Measurements from ENCODE around the gene ABCA4.
A peak's percentile ranks its signal among the peaks of the same experiment; 100 is the strongest.

The ABCA4 gene

DNA sequence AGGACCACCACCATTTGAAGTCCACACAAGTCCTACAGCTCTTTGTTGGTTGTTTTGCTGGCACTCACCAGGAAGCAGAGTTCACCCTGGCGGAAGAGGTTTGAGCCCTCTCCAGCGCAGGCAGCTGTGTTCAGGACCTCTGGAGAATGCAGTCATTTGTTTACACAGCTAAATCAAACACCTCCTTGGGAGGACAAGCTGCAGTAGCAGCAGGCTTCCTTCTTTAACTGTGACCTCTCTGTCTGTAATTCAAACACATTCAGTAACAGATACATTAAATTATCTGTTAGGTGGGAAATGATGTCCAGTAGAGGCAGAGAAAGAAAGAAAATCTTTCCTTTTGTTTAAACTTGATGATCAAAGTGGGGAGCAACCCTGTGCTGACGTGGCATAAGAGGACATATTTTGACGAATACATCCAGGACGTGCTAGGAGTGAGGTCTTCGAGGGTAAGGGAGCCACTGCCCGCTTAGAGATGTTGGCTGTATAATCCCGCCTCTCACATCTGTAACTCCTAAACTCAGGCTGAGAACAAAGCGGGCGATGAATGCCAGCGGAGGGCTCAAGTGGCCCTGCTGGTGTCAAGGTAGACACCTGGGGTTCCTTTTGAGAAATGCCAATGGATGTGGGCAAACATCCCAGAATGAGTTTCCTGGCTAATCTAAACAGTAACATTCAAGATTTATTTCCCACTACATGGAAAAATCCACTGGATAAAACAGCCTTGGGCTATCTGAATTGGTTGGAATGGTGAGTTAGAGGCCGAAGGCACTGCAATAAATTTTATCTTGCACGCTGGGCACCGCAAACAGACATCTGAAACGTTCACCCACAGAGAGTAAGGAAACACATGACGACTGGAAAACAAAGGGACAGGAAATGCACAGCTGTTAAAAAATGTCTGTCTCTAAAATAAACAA lies 51.7 kb downstream of the ABCA4 start (continued):
- TF ChIP-seq, protein P1, sequence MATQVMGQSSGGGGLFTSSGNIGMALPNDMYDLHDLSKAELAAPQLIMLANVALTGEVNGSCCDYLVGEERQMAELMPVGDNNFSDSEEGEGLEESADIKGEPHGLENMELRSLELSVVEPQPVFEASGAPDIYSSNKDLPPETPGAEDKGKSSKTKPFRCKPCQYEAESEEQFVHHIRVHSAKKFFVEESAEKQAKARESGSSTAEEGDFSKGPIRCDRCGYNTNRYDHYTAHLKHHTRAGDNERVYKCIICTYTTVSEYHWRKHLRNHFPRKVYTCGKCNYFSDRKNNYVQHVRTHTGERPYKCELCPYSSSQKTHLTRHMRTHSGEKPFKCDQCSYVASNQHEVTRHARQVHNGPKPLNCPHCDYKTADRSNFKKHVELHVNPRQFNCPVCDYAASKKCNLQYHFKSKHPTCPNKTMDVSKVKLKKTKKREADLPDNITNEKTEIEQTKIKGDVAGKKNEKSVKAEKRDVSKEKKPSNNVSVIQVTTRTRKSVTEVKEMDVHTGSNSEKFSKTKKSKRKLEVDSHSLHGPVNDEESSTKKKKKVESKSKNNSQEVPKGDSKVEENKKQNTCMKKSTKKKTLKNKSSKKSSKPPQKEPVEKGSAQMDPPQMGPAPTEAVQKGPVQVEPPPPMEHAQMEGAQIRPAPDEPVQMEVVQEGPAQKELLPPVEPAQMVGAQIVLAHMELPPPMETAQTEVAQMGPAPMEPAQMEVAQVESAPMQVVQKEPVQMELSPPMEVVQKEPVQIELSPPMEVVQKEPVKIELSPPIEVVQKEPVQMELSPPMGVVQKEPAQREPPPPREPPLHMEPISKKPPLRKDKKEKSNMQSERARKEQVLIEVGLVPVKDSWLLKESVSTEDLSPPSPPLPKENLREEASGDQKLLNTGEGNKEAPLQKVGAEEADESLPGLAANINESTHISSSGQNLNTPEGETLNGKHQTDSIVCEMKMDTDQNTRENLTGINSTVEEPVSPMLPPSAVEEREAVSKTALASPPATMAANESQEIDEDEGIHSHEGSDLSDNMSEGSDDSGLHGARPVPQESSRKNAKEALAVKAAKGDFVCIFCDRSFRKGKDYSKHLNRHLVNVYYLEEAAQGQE (tag by site-specific recombination; IDR thresholded peaks at IDR 0.05): peak; percentile 67
- no peak; the same call in 1 of the 2 replicates for TF ChIP-seq GFI1B (tag by site-specific recombination; IDR thresholded peaks at IDR 0.05)
- TF ChIP-seq WT1 (tag by site-specific recombination; IDR thresholded peaks at IDR 0.05): peak; percentile 66
- TF ChIP-seq ZBTB20 (tag by site-specific recombination; IDR thresholded peaks at IDR 0.05): peak; percentile 40; the same call in 1 of the 2 replicates
- TF ChIP-seq, protein P2, sequence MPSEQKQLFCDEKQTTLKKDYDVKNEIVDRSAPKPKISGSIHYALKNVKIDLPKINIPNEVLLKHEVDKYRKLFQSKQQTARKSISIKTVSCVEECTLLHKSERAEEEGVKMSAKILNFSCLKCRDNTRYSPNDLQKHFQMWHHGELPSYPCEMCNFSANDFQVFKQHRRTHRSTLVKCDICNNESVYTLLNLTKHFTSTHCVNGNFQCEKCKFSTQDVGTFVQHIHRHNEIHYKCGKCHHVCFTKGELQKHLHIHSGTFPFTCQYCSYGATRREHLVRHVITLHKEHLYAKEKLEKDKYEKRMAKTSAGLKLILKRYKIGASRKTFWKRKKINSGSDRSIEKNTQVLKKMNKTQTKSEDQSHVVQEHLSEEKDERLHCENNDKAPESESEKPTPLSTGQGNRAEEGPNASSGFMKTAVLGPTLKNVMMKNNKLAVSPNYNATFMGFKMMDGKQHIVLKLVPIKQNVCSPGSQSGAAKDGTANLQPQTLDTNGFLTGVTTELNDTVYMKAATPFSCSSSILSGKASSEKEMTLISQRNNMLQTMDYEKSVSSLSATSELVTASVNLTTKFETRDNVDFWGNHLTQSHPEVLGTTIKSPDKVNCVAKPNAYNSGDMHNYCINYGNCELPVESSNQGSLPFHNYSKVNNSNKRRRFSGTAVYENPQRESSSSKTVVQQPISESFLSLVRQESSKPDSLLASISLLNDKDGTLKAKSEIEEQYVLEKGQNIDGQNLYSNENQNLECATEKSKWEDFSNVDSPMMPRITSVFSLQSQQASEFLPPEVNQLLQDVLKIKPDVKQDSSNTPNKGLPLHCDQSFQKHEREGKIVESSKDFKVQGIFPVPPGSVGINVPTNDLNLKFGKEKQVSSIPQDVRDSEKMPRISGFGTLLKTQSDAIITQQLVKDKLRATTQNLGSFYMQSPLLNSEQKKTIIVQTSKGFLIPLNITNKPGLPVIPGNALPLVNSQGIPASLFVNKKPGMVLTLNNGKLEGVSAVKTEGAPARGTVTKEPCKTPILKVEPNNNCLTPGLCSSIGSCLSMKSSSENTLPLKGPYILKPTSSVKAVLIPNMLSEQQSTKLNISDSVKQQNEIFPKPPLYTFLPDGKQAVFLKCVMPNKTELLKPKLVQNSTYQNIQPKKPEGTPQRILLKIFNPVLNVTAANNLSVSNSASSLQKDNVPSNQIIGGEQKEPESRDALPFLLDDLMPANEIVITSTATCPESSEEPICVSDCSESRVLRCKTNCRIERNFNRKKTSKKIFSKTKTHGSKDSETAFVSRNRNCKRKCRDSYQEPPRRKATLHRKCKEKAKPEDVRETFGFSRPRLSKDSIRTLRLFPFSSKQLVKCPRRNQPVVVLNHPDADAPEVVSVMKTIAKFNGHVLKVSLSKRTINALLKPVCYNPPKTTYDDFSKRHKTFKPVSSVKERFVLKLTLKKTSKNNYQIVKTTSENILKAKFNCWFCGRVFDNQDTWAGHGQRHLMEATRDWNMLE (tag by site-specific recombination; conservative IDR thresholded peaks at IDR 0.05; ENCODE audit: low read depth): peak; percentile 35
- no peak for TF ChIP-seq KLF8 (tag by site-specific recombination; IDR thresholded peaks at IDR 0.05)
- peak; percentile 38; the same call in 1 of the 2 replicates for TF ChIP-seq BCL11A (tag by site-specific recombination; IDR thresholded peaks at IDR 0.05; ENCODE audit: low read depth)
- no peak for TF ChIP-seq ZFP37 (tag by site-specific recombination; IDR thresholded peaks at IDR 0.05)
- peak; percentile 55; the same call in 1 of the 2 replicates for TF ChIP-seq ZXDB (tag by site-specific recombination; IDR thresholded peaks at IDR 0.05)
- TF ChIP-seq, protein P3, sequence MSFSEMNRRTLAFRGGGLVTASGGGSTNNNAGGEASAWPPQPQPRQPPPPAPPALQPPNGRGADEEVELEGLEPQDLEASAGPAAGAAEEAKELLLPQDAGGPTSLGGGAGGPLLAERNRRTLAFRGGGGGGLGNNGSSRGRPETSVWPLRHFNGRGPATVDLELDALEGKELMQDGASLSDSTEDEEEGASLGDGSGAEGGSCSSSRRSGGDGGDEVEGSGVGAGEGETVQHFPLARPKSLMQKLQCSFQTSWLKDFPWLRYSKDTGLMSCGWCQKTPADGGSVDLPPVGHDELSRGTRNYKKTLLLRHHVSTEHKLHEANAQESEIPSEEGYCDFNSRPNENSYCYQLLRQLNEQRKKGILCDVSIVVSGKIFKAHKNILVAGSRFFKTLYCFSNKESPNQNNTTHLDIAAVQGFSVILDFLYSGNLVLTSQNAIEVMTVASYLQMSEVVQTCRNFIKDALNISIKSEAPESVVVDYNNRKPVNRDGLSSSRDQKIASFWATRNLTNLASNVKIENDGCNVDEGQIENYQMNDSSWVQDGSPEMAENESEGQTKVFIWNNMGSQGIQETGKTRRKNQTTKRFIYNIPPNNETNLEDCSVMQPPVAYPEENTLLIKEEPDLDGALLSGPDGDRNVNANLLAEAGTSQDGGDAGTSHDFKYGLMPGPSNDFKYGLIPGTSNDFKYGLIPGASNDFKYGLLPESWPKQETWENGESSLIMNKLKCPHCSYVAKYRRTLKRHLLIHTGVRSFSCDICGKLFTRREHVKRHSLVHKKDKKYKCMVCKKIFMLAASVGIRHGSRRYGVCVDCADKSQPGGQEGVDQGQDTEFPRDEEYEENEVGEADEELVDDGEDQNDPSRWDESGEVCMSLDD (tag by site-specific recombination; IDR thresholded peaks at IDR 0.05): no peak
- TF ChIP-seq ZNF654 (tag by site-specific recombination; IDR thresholded peaks at IDR 0.05; ENCODE audit: low read depth): no peak
- TF ChIP-seq ZNF24 (tag by site-specific recombination; IDR thresholded peaks at IDR 0.05): 0 out of 2 replicates have a peak, but pooled peaks have one; percentile 29
- no peak for TF ChIP-seq ZNF830 (tag by site-specific recombination; IDR thresholded peaks at IDR 0.05; ENCODE audit: low read depth)
- TF ChIP-seq ZNF623 (tag by site-specific recombination; IDR thresholded peaks at IDR 0.05): no peak
- no peak for TF ChIP-seq KLF1 (tag by site-specific recombination; IDR thresholded peaks at IDR 0.05)
- TF ChIP-seq, protein P4, sequence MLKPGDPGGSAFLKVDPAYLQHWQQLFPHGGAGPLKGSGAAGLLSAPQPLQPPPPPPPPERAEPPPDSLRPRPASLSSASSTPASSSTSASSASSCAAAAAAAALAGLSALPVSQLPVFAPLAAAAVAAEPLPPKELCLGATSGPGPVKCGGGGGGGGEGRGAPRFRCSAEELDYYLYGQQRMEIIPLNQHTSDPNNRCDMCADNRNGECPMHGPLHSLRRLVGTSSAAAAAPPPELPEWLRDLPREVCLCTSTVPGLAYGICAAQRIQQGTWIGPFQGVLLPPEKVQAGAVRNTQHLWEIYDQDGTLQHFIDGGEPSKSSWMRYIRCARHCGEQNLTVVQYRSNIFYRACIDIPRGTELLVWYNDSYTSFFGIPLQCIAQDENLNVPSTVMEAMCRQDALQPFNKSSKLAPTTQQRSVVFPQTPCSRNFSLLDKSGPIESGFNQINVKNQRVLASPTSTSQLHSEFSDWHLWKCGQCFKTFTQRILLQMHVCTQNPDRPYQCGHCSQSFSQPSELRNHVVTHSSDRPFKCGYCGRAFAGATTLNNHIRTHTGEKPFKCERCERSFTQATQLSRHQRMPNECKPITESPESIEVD (tag by site-specific recombination; IDR thresholded peaks at IDR 0.05): peak; percentile 76
- TF ChIP-seq OSR2 (tag by site-specific recombination; IDR thresholded peaks at IDR 0.05): peak; percentile 94
- TF ChIP-seq ZNF670 (tag by site-specific recombination; IDR thresholded peaks at IDR 0.05; ENCODE audit: low read depth): no peak
- peak; percentile 26; the same call in 1 of the 2 replicates for TF ChIP-seq ZSCAN30 (tag by site-specific recombination; IDR thresholded peaks at IDR 0.05)
- TF ChIP-seq ZNF341 (tag by site-specific recombination; IDR thresholded peaks at IDR 0.05; ENCODE audit: low read depth): no peak
- no peak for TF ChIP-seq ZNF560 (tag by site-specific recombination; IDR thresholded peaks at IDR 0.05; ENCODE audit: borderline replicate concordance)
- TF ChIP-seq ZNF621 (tag by site-specific recombination; IDR thresholded peaks at IDR 0.05): no peak
- TF ChIP-seq, protein P5, sequence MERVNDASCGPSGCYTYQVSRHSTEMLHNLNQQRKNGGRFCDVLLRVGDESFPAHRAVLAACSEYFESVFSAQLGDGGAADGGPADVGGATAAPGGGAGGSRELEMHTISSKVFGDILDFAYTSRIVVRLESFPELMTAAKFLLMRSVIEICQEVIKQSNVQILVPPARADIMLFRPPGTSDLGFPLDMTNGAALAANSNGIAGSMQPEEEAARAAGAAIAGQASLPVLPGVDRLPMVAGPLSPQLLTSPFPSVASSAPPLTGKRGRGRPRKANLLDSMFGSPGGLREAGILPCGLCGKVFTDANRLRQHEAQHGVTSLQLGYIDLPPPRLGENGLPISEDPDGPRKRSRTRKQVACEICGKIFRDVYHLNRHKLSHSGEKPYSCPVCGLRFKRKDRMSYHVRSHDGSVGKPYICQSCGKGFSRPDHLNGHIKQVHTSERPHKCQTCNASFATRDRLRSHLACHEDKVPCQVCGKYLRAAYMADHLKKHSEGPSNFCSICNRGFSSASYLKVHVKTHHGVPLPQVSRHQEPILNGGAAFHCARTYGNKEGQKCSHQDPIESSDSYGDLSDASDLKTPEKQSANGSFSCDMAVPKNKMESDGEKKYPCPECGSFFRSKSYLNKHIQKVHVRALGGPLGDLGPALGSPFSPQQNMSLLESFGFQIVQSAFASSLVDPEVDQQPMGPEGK (tag by site-specific recombination; IDR thresholded peaks at IDR 0.05): 0 out of 2 replicates have a peak, but pooled peaks have one; percentile 15
- no peak for TF ChIP-seq ZNF791 (tag by site-specific recombination; IDR thresholded peaks at IDR 0.05)

All from HEK293 (cell line).